ENCODE data around the gene NTM. TPM values are rescaled to one million over a fixed set of nuclear protein-coding genes. Genes with fewer than 3 reads are reported as not detected.
"Not testable (repeated sequence)": the region's sequence is repeated elsewhere in the genome, so short reads cannot be mapped to it uniquely, and the experiment has no call there.

The NTM gene
- total and polyA plus RNA-seq, 5 donors: 35.0 to 148 (median 88.2) TPM

DNA sequence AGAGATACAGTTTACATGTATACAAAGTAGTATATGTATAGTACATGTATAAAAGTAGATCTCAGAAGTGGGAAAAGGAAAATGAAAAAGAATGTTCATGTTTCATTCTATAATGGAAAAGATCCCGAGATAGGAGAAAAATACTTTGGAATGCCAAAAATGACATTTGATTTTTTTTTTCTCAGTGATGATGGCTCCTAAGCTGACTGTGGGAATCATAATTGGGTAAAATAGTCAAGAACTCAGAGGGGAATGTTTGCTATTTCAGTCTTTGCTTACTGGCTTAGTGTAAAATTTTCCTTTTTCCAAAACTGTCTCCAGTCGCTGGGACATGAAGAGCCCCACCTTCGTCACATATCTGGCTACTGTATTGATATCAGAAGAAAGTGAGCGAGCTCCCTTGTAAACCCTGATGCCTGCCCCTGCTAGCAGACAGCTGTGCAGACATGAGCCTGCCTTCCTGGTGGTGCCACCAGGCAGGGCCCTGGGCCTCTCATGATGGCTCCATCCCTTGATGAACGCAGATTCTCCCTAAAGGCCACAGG, 944.6 kb downstream of the NTM start:
- no peaks in the 10 kb centered on the region for H3K27me3 ChIP-seq (ENCODE audit: control insufficient read depth, insufficient read depth)
- H3K4me3 ChIP-seq (ENCODE audit: low read length): no peak overlapping the region
- no peaks in the 10 kb centered on the region for H3K4me1 ChIP-seq (ENCODE audit: control insufficient read depth, insufficient read depth, low read length)
- WGBS: 71% methylated on average over 5 of the region's 5 CpGs
- no peak for DNase-seq
- no peak for ATAC-seq
- no peak overlapping the region for H3K27ac ChIP-seq (ENCODE audit: low read length)
- intact Hi-C loops (cut with DNase I): loop anchor here in 2 of 4 donors (10.0 kb wide), 2 partner anchors 190 to 410 kb away; no protein-coding TSS in a partner anchor
- H3K9me3 ChIP-seq (ENCODE audit: control insufficient read depth, low read length): no peaks in the 10 kb centered on the region

DNA sequence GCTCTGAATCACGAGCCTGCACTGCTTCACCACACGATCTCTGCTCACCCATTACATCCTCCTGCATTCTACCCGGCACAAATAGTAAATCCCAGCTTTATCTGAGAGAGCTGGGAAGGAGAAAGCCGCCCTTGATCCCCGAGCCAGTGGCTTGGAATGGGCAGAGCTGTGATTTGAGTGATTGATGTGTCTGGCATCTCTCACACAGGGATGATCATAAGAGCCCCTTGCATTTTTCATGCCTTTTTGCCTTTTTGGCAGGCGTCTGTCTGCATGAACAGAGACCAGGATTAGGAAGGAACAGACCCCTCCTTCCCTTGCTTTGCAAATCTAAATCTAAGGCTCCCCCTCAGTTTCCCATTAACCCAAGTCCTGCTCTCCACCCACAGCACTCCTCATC, 945.3 kb downstream of the NTM start:
- no peak for DNase-seq
- H3K4me1 ChIP-seq (ENCODE audit: control insufficient read depth, insufficient read depth, low read length): no peaks in the 10 kb centered on the region
- H3K9me3 ChIP-seq (ENCODE audit: control insufficient read depth, low read length): no peaks in the 10 kb centered on the region
- no peak overlapping the region for H3K4me3 ChIP-seq (ENCODE audit: low read length)
- H3K27ac ChIP-seq (ENCODE audit: low read length): no peak overlapping the region
- no peak for ATAC-seq
- no peaks in the 10 kb centered on the region for H3K27me3 ChIP-seq (ENCODE audit: control insufficient read depth, insufficient read depth)
- intact Hi-C loops (cut with DNase I): loop anchor here in 2 of 4 donors (10.0 kb wide), 2 partner anchors 191 to 411 kb away; no protein-coding TSS in a partner anchor
- WGBS: 67% methylated on average over 6 of the region's 6 CpGs

DNA sequence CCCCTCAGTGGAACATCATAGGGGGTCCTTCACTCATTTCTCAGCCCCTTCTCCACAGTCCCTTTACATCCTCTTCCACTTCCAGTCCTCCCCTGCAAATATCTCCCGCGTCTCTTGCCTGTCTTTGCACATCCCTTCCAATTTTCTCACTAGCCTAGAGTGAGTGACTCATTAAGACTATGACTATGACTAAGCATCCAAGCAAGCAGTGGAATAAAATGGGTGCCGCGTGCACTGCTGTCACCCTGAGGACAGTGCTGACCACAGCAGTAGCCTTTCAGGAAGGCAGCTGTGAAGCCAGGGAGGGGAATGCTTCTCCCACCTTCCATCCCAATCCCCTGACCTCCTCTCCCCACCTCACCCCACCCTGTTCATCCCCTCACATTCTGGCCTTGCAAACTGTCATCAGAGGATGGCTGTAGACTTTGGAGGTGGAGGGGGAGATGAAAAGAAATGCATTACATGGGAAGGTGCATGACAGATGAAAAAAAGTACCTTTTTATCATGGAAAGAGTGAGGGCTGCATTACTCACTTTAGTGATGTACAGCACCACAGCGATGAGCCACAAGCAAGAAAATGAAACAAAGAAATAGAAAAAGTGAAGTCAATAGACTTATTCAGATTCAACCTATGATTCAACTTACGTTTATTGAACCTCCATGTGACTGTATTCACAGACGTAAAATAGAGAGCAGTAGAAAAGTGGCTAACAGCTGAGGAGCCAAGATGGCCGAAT, 948.2 kb downstream of the NTM start:
- 84% methylated on average over 8 of the region's 8 CpGs for WGBS

DNA sequence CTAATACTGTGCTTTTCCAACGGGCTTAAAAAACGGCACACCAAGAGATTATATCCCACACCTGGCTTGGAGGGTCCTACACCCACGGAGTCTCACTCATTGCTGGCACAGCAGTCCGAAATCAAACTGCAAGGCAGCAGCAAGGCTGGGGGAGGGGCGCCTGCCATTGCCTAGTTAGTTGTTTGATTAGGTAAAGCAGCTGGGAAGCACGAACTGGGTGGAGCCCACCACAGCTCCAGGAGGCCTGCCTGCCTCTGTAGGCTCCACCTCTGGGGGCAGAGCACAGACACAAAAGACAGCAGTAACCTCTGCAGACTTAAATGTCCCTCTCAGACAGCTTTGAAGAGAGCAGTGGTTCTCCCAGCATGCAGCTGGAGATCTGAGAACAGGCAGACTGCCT, 949.0 kb downstream of the NTM start:
- H3K27ac ChIP-seq (ENCODE audit: low read length); H3K27me3 ChIP-seq (ENCODE audit: control insufficient read depth, insufficient read depth); H3K4me3 ChIP-seq (ENCODE audit: low read length); H3K4me1 ChIP-seq (ENCODE audit: control insufficient read depth, insufficient read depth, low read length); H3K9me3 ChIP-seq (ENCODE audit: control insufficient read depth, low read length); DNase-seq; ATAC-seq: not testable (repeated sequence)
- intact Hi-C loops (cut with DNase I): loop anchor here in 2 of 4 donors (10.0 kb wide), 2 partner anchors 195 to 415 kb away; no protein-coding TSS in a partner anchor
- 84% methylated on average over 6 of the region's 6 CpGs for WGBS

More for the DNA sequence above, 948.2 kb downstream of the NTM start:
- Histone ChIP-seq H3K27me3 (ENCODE audit: control insufficient read depth, insufficient read depth) (no peaks in the 10 kb centered on the region), H3K27ac (ENCODE audit: low read length) (no peak overlapping the region), H3K4me1 (ENCODE audit: control insufficient read depth, insufficient read depth, low read length) (no peaks in the 10 kb centered on the region), H3K9me3 (ENCODE audit: control insufficient read depth, low read length) (no peaks in the 10 kb centered on the region), H3K4me3 (ENCODE audit: low read length) (no peak overlapping the region)
- DNase-seq: no peak
- intact Hi-C loops (cut with DNase I): loop anchor here in 2 of 4 donors (10.0 kb wide), 2 partner anchors 194 to 414 kb away; no protein-coding TSS in a partner anchor
- ATAC-seq: peak in 1 of 2 donors; percentile 69

DNA sequence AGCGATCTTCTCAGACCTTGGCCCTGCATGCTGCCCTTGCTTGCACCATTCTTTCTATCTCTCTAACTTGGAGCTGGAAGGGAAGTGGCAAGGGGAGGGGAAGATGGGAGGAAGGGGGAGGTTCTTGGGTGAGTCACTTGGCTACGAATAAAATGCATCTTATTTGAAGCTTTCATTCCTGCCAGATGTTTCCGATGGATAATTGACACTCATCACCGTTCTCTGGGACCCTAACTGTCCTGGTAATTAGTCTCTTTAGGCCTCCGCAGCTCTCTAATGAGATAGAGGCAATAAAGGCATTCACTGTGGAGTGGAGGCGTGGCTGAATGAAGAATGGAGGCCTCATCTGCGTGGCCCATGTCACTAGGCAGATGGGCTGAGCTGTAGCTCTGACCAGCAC, 960.1 kb downstream of the NTM start:
- ATAC-seq (no peak), DNase-seq (no peak)
- 63% methylated on average over 7 of the region's 7 CpGs for WGBS
- Histone ChIP-seq H3K4me1 (ENCODE audit: control insufficient read depth, insufficient read depth, low read length) (no peaks in the 10 kb centered on the region), H3K27ac (ENCODE audit: low read length) (no peak overlapping the region), H3K9me3 (ENCODE audit: control insufficient read depth, low read length) (no peaks in the 10 kb centered on the region), H3K4me3 (ENCODE audit: low read length) (no peak overlapping the region), H3K27me3 (ENCODE audit: control insufficient read depth, insufficient read depth) (no peaks in the 10 kb centered on the region)
- intact Hi-C loops (cut with DNase I): no loop called here

DNA sequence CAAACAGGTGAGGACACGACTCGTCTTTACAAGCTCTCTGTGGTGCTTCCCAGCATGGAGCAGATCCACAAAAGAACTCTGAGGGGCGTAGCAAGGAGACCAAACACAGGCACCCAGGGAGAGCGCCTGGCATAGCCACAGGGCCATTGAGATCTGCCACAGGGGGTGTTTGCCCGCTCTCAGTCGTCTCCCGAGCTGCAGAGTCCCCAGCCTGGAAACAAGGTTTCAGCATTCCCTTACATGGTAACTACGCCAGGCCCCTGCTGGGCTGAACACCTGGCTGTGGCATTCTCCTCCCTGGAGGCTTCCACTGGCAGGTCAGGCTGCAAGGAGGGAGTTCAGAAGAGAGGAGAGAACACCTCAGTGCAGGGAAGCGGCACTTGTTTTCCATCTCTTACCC, 962.1 kb downstream of the NTM start:
- no peak for DNase-seq
- no peak for ATAC-seq
- H3K27me3 ChIP-seq (ENCODE audit: control insufficient read depth, insufficient read depth): no peaks in the 10 kb centered on the region
- WGBS: 78% methylated on average over 9 of the region's 9 CpGs
- no peaks in the 10 kb centered on the region for H3K9me3 ChIP-seq (ENCODE audit: control insufficient read depth, low read length)
- no peaks in the 10 kb centered on the region for H3K4me1 ChIP-seq (ENCODE audit: control insufficient read depth, insufficient read depth, low read length)
- H3K27ac ChIP-seq (ENCODE audit: low read length): no peak overlapping the region
- no peak overlapping the region for H3K4me3 ChIP-seq (ENCODE audit: low read length)
- intact Hi-C loops (cut with DNase I): no loop called here

DNA sequence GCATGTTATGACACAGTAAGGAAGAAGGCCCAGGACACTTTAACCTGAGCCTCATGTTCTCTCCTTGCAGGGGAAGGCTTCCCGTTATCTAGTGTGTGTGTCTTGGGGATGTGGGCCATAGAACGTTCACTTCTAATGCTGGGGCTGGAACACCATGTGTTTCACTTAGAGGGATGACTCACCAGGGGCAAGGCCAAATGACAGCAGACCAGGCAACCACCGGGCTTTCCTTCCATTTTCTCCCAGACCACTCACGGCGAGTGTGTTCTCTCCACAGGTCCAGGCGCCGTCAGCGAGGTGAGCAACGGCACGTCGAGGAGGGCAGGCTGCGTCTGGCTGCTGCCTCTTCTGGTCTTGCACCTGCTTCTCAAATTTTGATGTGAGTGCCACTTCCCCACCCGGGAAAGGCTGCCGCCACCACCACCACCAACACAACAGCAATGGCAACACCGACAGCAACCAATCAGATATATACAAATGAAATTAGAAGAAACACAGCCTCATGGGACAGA, 964.4 kb downstream of the NTM start:
- intact Hi-C loops (cut with DNase I): no loop called here
- WGBS: 92% methylated on average over 15 of the region's 15 CpGs
- H3K27me3 ChIP-seq (ENCODE audit: control insufficient read depth, insufficient read depth): no peaks in the 10 kb centered on the region
- ATAC-seq (no peak), DNase-seq (no peak)
- no peaks in the 10 kb centered on the region for H3K9me3 ChIP-seq (ENCODE audit: control insufficient read depth, low read length)
- no peaks in the 10 kb centered on the region for H3K4me1 ChIP-seq (ENCODE audit: control insufficient read depth, insufficient read depth, low read length)
- H3K4me3 ChIP-seq (ENCODE audit: low read length): no peak overlapping the region
- no peak overlapping the region for H3K27ac ChIP-seq (ENCODE audit: low read length)

DNA sequence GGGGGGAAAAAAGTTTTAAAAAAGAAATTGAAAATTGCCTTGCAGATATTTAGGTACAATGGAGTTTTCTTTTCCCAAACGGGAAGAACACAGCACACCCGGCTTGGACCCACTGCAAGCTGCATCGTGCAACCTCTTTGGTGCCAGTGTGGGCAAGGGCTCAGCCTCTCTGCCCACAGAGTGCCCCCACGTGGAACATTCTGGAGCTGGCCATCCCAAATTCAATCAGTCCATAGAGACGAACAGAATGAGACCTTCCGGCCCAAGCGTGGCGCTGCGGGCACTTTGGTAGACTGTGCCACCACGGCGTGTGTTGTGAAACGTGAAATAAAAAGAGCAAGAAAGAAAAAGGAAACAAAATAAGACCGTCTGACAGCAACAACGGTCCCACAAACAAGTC, 964.9 kb downstream of the NTM start:
- Histone ChIP-seq H3K4me3 (ENCODE audit: low read length) (no peak overlapping the region), H3K27ac (ENCODE audit: low read length) (no peak overlapping the region), H3K27me3 (ENCODE audit: control insufficient read depth, insufficient read depth) (no peaks in the 10 kb centered on the region), H3K9me3 (ENCODE audit: control insufficient read depth, low read length) (no peaks in the 10 kb centered on the region), H3K4me1 (ENCODE audit: control insufficient read depth, insufficient read depth, low read length) (no peaks in the 10 kb centered on the region)
- DNase-seq (no peak), ATAC-seq (no peak)
- intact Hi-C loops (cut with DNase I): no loop called here
- WGBS: 89% methylated on average over 14 of the region's 14 CpGs

DNA sequence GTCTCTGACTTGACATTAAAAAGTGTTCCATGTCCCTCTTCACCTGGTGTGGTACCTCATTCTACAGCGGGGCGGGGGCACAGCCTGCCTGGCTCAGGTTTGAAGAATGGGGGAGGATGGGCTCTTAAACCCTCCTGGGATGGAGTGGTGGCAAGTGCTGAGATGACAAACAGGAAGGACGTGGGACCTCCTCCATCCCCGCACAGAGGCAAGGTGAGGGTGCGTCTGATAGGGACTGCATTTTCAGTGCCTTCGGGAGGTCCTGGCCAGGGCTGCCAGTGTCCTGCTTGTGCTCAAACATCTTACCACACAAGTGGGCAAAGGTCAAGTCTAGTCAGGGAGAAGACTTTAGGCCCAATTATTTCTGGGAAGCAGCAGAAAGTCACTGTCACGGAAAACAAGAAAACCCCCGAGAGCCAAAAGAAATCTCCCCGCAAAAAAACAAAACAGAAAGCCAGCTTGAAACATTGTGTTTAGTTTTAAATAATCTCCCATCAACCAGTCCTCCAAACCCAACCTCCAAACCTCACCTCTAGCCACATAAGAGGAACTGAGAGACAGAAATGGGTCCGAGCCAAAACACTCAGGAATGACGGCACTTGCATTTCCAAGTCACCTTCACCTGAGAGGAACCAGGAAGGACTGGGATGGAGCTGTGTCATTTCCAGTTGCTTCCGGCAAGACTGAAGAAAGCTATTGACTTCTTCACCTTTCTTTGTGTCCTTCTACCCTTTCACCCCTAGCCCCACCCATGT, 966.5 kb downstream of the NTM start:
- no peaks in the 10 kb centered on the region for H3K4me1 ChIP-seq (ENCODE audit: control insufficient read depth, insufficient read depth, low read length)
- no peaks in the 10 kb centered on the region for H3K27me3 ChIP-seq (ENCODE audit: control insufficient read depth, insufficient read depth)
- intact Hi-C loops (cut with DNase I): no loop called here
- H3K9me3 ChIP-seq (ENCODE audit: control insufficient read depth, low read length): no peaks in the 10 kb centered on the region
- H3K4me3 ChIP-seq (ENCODE audit: low read length): no peak overlapping the region
- ATAC-seq: no peak
- 85% methylated on average over 12 of the region's 12 CpGs for WGBS
- no peak overlapping the region for H3K27ac ChIP-seq (ENCODE audit: low read length)
- DNase-seq: no peak

DNA sequence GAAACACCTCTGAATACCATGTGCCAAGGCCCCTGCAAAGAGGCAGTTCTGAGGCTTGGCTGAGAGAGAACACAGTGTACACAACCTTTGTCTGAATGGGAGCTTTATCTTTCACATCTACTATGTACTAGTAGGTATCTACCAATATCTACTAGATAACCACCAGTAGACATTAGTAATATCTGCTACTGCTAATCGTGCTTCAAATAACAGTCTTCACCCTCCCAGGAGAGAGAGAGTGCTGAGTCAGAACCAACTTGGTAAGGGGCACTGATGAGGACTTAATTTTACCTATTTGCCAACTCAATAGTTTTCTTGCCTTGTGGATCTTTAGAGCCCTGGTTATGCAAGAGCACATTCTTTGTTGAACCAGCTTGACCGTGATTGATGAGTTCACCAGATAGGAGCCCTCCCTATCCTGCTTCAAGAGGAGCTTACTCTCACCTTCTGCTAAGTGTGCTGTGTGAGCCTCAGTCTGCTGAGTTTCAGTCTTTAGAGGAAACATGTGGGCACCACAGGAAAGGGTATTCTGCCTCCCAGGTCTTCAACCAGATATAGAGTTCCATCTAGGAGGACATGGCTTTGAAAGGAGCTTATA, 967.5 kb downstream of the NTM start:
- Histone ChIP-seq H3K4me3 (ENCODE audit: low read length) (no peak overlapping the region), H3K9me3 (ENCODE audit: control insufficient read depth, low read length) (no peaks in the 10 kb centered on the region), H3K27me3 (ENCODE audit: control insufficient read depth, insufficient read depth) (no peaks in the 10 kb centered on the region), H3K4me1 (ENCODE audit: control insufficient read depth, insufficient read depth, low read length) (no peaks in the 10 kb centered on the region), H3K27ac (ENCODE audit: low read length) (no peak overlapping the region)
- intact Hi-C loops (cut with DNase I): no loop called here
- 70% methylated on average over 2 of the region's 2 CpGs for WGBS
- ATAC-seq (no peak), DNase-seq (no peak)
